K562 (cell line): ENCODE results near the gene GPX5. TPM values are rescaled to one million over a fixed set of nuclear protein-coding genes. Genes with fewer than 3 reads are reported as not detected.
A peak's percentile ranks its signal among the peaks of the same experiment; 100 is the strongest.

Experiments
- ATAC-seq: fragments of 200-7000 bp; cut with Tn5 transposase; 3 replicates; pipeline ENCODE4 v1.9.1; 2020; ENCODE audit warnings: moderate library complexity
- BruUV-seq: library from RNA; stranded (reverse); fragments of 400-500 nt; replicated peaks from 2 replicates; lab custom pipeline; 2021; lab: Mats Ljungman, UMichigan
- CTCF ChIA-PET: fragments of 300-600 bp; formaldehyde crosslinking; extraction: SDS; loops from one replicate; lab custom pipeline; 2021; ENCODE audit warnings: low intra/inter-chr PET ratio; lab: Yijun Ruan, JAX
- POLR2A ChIA-PET: fragments of 300-600, 350-650 bp; sonication (Branson Sonifier 250); formaldehyde crosslinking; extraction: SDS; loops from one replicate; lab custom pipeline; 2021; ENCODE audit warnings: antibody characterized with exemption, inconsistent platforms; lab: Yijun Ruan, JAX
- DNase-seq, 4 experiments: peaks; one replicate each; pipeline versions ENCODE4 v3.0.0 to v3.0.0-alpha.2; 2011 to 2018; ENCODE audit warnings: low spot score in 3 of 4, mixed read lengths in 3 of 4; ENCODE audit errors: extremely low read depth in 1 of 4
- FAIRE-seq: peaks from 2 replicates; lab custom pipeline; 2011; peaks lifted over from hg19 to GRCh38; lab: Jason Lieb, UNC
- H2AFZ ChIP-seq: 2 replicates; pipeline ENCODE4 v1.6.0; 2011; ENCODE audit warnings: low read depth, low read length, control low read depth, inconsistent platforms
- H3K27ac ChIP-seq: fragments of 200-600 bp; 3 replicates; pipeline ENCODE4 v1.8.0; 2011; ENCODE audit warnings: low read depth, mild to moderate bottlenecking, control low read depth, inconsistent platforms, low read length, moderate library complexity, mixed read lengths; ENCODE audit errors: extremely low read depth
- H3K27me3 ChIP-seq, 2 experiments: fragments of 300-600 bp in 1 of 2; 2 replicates in 1 of 2; 3 replicates in 1 of 2; pipeline versions ENCODE4 v1.6.0 to v1.8.0; 2011; ENCODE audit warnings: inconsistent platforms in 2 of 2, low read length in 2 of 2, mild to moderate bottlenecking in 1 of 2, mixed read lengths in 1 of 2, moderate library complexity in 1 of 2; ENCODE audit not compliant: control insufficient read depth in 2 of 2, insufficient read depth in 2 of 2
- H3K36me3 ChIP-seq: fragments of 300-600 bp; 3 replicates; pipeline ENCODE4 v1.8.0; 2011; ENCODE audit warnings: mild to moderate bottlenecking, low read length, inconsistent platforms; ENCODE audit not compliant: control insufficient read depth, insufficient read depth
- H3K4me1 ChIP-seq, 2 experiments: fragments of 200-600 bp in 1 of 2; replicated peaks in 1 of 2; 2 replicates in 1 of 2; 3 replicates in 1 of 2; pipeline versions ENCODE4 v1.5.1 to v1.8.0; 2011; ENCODE audit warnings: inconsistent platforms in 2 of 2, low read length in 2 of 2, mild to moderate bottlenecking in 1 of 2, mixed read lengths in 1 of 2, moderate library complexity in 1 of 2; ENCODE audit not compliant: control insufficient read depth in 2 of 2, insufficient read depth in 2 of 2
- H3K4me2 ChIP-seq: 2 replicates; pipeline ENCODE4 v1.6.1; 2011; ENCODE audit warnings: low read length, control low read depth, inconsistent platforms, mixed read lengths; ENCODE audit not compliant: insufficient read depth
- H3K4me3 ChIP-seq: fragments of 200-600 bp; sonication (generic), shearing (Covaris generic); 2 replicates; pipeline ENCODE4 v1.5.1; 2016; ENCODE audit warnings: control low read depth, inconsistent platforms
- H3K79me2 ChIP-seq: fragments of 200-600 bp; 3 replicates; pipeline ENCODE4 v1.8.0; 2011; ENCODE audit warnings: low read length, inconsistent platforms; ENCODE audit not compliant: control insufficient read depth, insufficient read depth
- H3K9ac ChIP-seq, 2 experiments: 2 replicates each; pipeline versions ENCODE4 v1.6.0 to v1.6.1; 2011; ENCODE audit warnings: low read depth in 2 of 2, low read length in 2 of 2, control low read depth in 1 of 2, inconsistent platforms in 1 of 2, mild to moderate bottlenecking in 1 of 2, mixed read lengths in 1 of 2; ENCODE audit not compliant: insufficient read depth in 1 of 2
- H3K9me1 ChIP-seq: one replicate; pipeline ENCODE4 v1.6.0; 2011; ENCODE audit warnings: inconsistent platforms, mild to moderate bottlenecking, low read length, moderate library complexity; ENCODE audit not compliant: control insufficient read depth, insufficient read depth
- H3K9me3 ChIP-seq: replicated peaks from 2 replicates; pipeline ENCODE4 v1.5.1; 2011; ENCODE audit warnings: low read depth, low read length, inconsistent platforms; ENCODE audit not compliant: control insufficient read depth, insufficient read depth
- H4K20me1 ChIP-seq: replicated peaks from 2 replicates; pipeline ENCODE4 v1.6.1; 2011; ENCODE audit warnings: low read length, inconsistent platforms, mixed read lengths; ENCODE audit not compliant: control insufficient read depth, insufficient read depth
- ARID3A ChIP-seq: IDR thresholded peaks from 2 replicates; pipeline ENCODE4 v1.6.1; 2012; ENCODE audit warnings: low read depth, low read length, improper control_type of control experiment, borderline replicate concordance
- CBFA2T3 ChIP-seq: fragments of 450-650 bp; IDR thresholded peaks from 2 replicates; pipeline ENCODE4 v1.6.1; 2017
- COPS2 ChIP-seq: fragments of 450-650 bp; conservative IDR thresholded peaks from 2 replicates; pipeline ENCODE4 v1.6.1; 2016; ENCODE audit warnings: mild to moderate bottlenecking, moderate library complexity
- FOXA3 ChIP-seq, 2 experiments: fragments of 450-650 bp in 1 of 2; sonication (generic) in 1 of 2; formaldehyde crosslinking; IDR thresholded peaks in 1 of 2; conservative IDR thresholded peaks in 1 of 2; 2 replicates each; pipeline versions ENCODE4 v1.4.0 to v1.8.0; 2020 to 2022; ENCODE audit warnings: mild to moderate bottlenecking in 2 of 2, missing genetic modification reagents in 1 of 2
- GATAD2A ChIP-seq: fragments of 450-650 bp; IDR thresholded peaks from 2 replicates; pipeline ENCODE4 v1.6.1; 2017
- KDM1A ChIP-seq, 2 experiments: fragments of 450-650 bp; IDR thresholded peaks; 2 replicates each; pipeline ENCODE4 v1.6.1; 2016; ENCODE audit warnings: mild to moderate bottlenecking in 2 of 2
- SOX6 ChIP-seq: fragments of 450-650 bp; IDR thresholded peaks from 2 replicates; pipeline ENCODE4 v1.6.1; 2014; ENCODE audit warnings: mild to moderate bottlenecking
- TCF15 ChIP-seq: fragments of 250-450 bp; sonication (Bioruptor Pico); IDR thresholded peaks from 2 replicates; pipeline ENCODE4 v1.8.0; 2022; ENCODE audit warnings: moderate library complexity, mild to moderate bottlenecking, inconsistent platforms
- TCF3 ChIP-seq: sonication (generic); formaldehyde crosslinking; IDR thresholded peaks from 2 replicates; pipeline ENCODE4 v1.4.0; 2020; ENCODE audit warnings: mild to moderate bottlenecking, missing genetic modification reagents
- ZNF311 ChIP-seq: fragments of 250-450 bp; sonication (Bioruptor Pico); IDR thresholded peaks from 2 replicates; pipeline ENCODE4 v1.4.0; 2020; ENCODE audit warnings: mild to moderate bottlenecking, moderate library complexity
- ZNF431 ChIP-seq: sonication (generic); formaldehyde crosslinking; IDR thresholded peaks from 2 replicates; pipeline ENCODE4 v1.8.0; 2022; ENCODE audit warnings: mild to moderate bottlenecking, missing genetic modification reagents
- ZNF583 ChIP-seq: fragments of 250-450 bp; sonication (Bioruptor Pico); IDR thresholded peaks from 2 replicates; pipeline ENCODE4 v1.4.0; 2020
- ZNF592 ChIP-seq: fragments of 450-650 bp; IDR thresholded peaks from 2 replicates; pipeline ENCODE4 v1.6.1; 2017; ENCODE audit warnings: antibody characterized with exemption, mild to moderate bottlenecking
- ZNF644 ChIP-seq: fragments of 200-800 bp; sonication (Bioruptor generic); IDR thresholded peaks from 2 replicates; pipeline ENCODE4 v1.6.1; 2016; ENCODE audit warnings: low read depth, missing genetic modification characterization, missing compliant biosample characterization
- ZNF668 ChIP-seq: fragments of 250-450 bp; sonication (Bioruptor Pico); IDR thresholded peaks from 2 replicates; pipeline ENCODE4 v1.8.0; 2022; ENCODE audit warnings: mild to moderate bottlenecking, inconsistent platforms
- ZNF766 ChIP-seq: fragments of 200-800 bp; sonication (Bioruptor generic); conservative IDR thresholded peaks from 2 replicates; pipeline ENCODE4 v1.6.1; 2016; ENCODE audit warnings: missing genetic modification characterization, missing compliant biosample characterization
- WGBS: fragments of 100-300 bp; shearing (Covaris generic); methylation state at CpG from one replicate; pipeline ENCODE4 v1.1.6; 2016; ENCODE audit warnings: low coverage, mixed read lengths; ENCODE audit not compliant: insufficient coverage; ENCODE audit errors: missing lambda C conversion rate; 5-methylcytosine and 5-hydroxymethylcytosine counted together
- in situ Hi-C: fragments of 300-500 bp; cut with MboI; formaldehyde crosslinking; loops from 4 replicates; pipeline ENCODE4 v1.15.0; 2018; ENCODE audit warnings: inconsistent platforms, mixed read lengths
- intact Hi-C: fragments of 100-400 bp; cut with micrococcal nuclease; formaldehyde crosslinking; loops from 2 replicates; pipeline ENCODE4 v1.14.2; 2022
- polyA plus RNA-seq, 8 experiments: library from polyadenylated mRNA; depleted of rRNA in 4 of 8; stranded (reverse) in 5 of 8; unstranded in 3 of 8; fragments of >200 nt; fragmentation: Nextera tagmentation in 2 of 8; fragmentation: Illumina TruSeq in 1 of 8; extraction: Ambion mirVana in 2 of 8; extraction: Trizol in 1 of 8; gene quantifications; 2 replicates each; pipeline versions ENCODE4 v1.2.1 to v1.2.3, GENCODE V29; 2011 to 2014; ENCODE audit warnings: inconsistent platforms in 1 of 8, missing spikeins in 1 of 8
- total RNA-seq, 7 experiments: library from RNA; depleted of rRNA in 6 of 7; stranded (reverse); fragments of >200 nt in 6 of 7; fragmentation: Illumina TruSeq in 2 of 7; extraction: Trizol in 2 of 7; gene quantifications; 2 replicates each; pipeline versions ENCODE4 v1.2.1 to v1.2.3, GENCODE V29; 2011 to 2021; ENCODE audit warnings: low replicate concordance in 1 of 7

Gene GPX5
- total and polyA plus RNA-seq, 9 of the 15 experiments (the other 6 are each of a cell fraction or from before 2014, with no cell fraction given) = 0.07 to 0.18 (median 0.15) TPM; not detected in 6

GRCh38 chr6:28563430-28564095 lies 37.9 kb downstream of the GPX5 start:
- Histone ChIP-seq H3K27ac (peak overlapping the region; percentile 58; the same call in 2 of the 3 replicates), H3K27me3 (no peaks in the 10 kb centered on the region), H3K9me1 (no peaks in the 10 kb centered on the region), H3K9me3 (peaks cover 5% of the 10 kb centered on the region; the same call in 1 of the 2 replicates), H3K9ac (0 out of 4 replicates have a peak overlapping the region, but pooled peaks of 1 of the 2 experiments have one; percentile 2), H3K79me2 (no peaks in the 10 kb centered on the region), H3K4me1 (peaks cover 4 to 50% of the 10 kb centered on the region in 2 experiments; a peak in 3 of 5 replicates), H3K36me3 (no peaks in the 10 kb centered on the region), H4K20me1 (no peaks in the 10 kb centered on the region), H2AFZ (peak overlapping the region; percentile 66), H3K4me2 (no peak overlapping the region), H3K4me3 (no peak overlapping the region)
- no TSS peak for BruUV-seq
- intact Hi-C loops (no loop called here), in situ Hi-C loops (no loop called here)
- POLR2A ChIA-PET = interaction anchor here (0.9 to 1.4 kb wide), 4 partner anchors 9 to 21 kb away, joined by 3 to 7 read pairs (median 4); no protein-coding TSS in a partner anchor
- WGBS = 8% methylated on average over 3 of the region's 3 CpGs
- FAIRE-seq = peak; percentile 74
- ATAC-seq = no peak
- CTCF ChIA-PET = no interaction called here
- peak in 2 of 4 experiments; percentile 34 to 73 for DNase-seq
- peak in 1 of 2 experiments; percentile 62; a peak in 2 of 4 replicates for TF ChIP-seq FOXA3 (CRISPR knock-in tag; conservative IDR thresholded peaks at IDR 0.05 in 1 of 2, IDR thresholded peaks at IDR 0.05 in 1 of 2)
- peak; percentile 63 for TF ChIP-seq ZNF592
- peak; percentile 9; the same call in 1 of the 2 replicates for TF ChIP-seq ARID3A
- TF ChIP-seq CBFA2T3 = peak; percentile 25; the same call in 1 of the 2 replicates
- TF ChIP-seq ZNF766 (CRISPR knock-in tag) = 0 out of 2 replicates have a peak, but pooled peaks have one; percentile 22
- peak; percentile 72 for TF ChIP-seq SOX6
- TF ChIP-seq ZNF644 = 0 out of 2 replicates have a peak, but pooled peaks have one; percentile 14
- 0 out of 2 replicates have a peak, but pooled peaks have one; percentile 39 for TF ChIP-seq GATAD2A
- TF ChIP-seq KDM1A (IDR thresholded peaks at IDR 0.05) = 0 out of 4 replicates have a peak, but pooled peaks of 1 of the 2 experiments have one; percentile 16
- TF ChIP-seq TCF15 (CRISPR knock-in tag) = 0 out of 2 replicates have a peak, but pooled peaks have one; percentile 62
- TF ChIP-seq ZNF583 (CRISPR knock-in tag) = 0 out of 2 replicates have a peak, but pooled peaks have one; percentile 67
- no peak for TF ChIP-seq ZNF668 (CRISPR knock-in tag)
- TF ChIP-seq ZNF431 = no peak
- peak; percentile 48 for TF ChIP-seq TCF3
- TF ChIP-seq ZNF311 (CRISPR knock-in tag) = 0 out of 2 replicates have a peak, but pooled peaks have one; percentile 51
- no peak for TF ChIP-seq COPS2
